HepG2 (cell line): Measurements from ENCODE around the gene INKA2.

Source experiments
- BHLHE40 ChIP-seq: IDR thresholded peaks from 2 replicates; pipeline ENCODE4 v1.6.1; 2011; ENCODE audit warnings: low read length, improper control_type of control experiment
- CTCF ChIP-seq: sonication (generic); formaldehyde crosslinking; IDR thresholded peaks from 2 replicates; pipeline ENCODE4 v1.5.0; 2020; ENCODE audit warnings: mild to moderate bottlenecking, missing genetic modification reagents, moderate library complexity
- EEA1 ChIP-seq: sonication (generic); formaldehyde crosslinking; IDR thresholded peaks from 2 replicates; pipeline ENCODE4 v1.5.1; 2020; ENCODE audit warnings: mild to moderate bottlenecking, missing genetic modification reagents, borderline replicate concordance
- KDM5B ChIP-seq: sonication (generic); formaldehyde crosslinking; IDR thresholded peaks from 2 replicates; pipeline ENCODE4 v1.4.0; 2020; ENCODE audit warnings: missing genetic modification reagents, mild to moderate bottlenecking, borderline replicate concordance
- MYC ChIP-seq: sonication (generic); formaldehyde crosslinking; IDR thresholded peaks from 2 replicates; pipeline ENCODE4 v1.9.0; 2021; ENCODE audit warnings: missing genetic modification reagents, borderline replicate concordance
- RBAK ChIP-seq: sonication (generic); formaldehyde crosslinking; IDR thresholded peaks from 2 replicates; pipeline ENCODE4 v1.5.1; 2020; ENCODE audit warnings: mild to moderate bottlenecking, missing genetic modification reagents
- TF ChIP-seq, protein P1 (sequence below), 2 experiments: sonication (generic) in 1 of 2; formaldehyde crosslinking in 1 of 2; IDR thresholded peaks; 2 replicates each; pipeline versions ENCODE4 v1.5.1 to v1.6.1; 2011 to 2020; ENCODE audit warnings: borderline replicate concordance in 1 of 2, low read depth in 1 of 2, low read length in 1 of 2, mild to moderate bottlenecking in 1 of 2, missing genetic modification reagents in 1 of 2, moderate library complexity in 1 of 2

DNA sequence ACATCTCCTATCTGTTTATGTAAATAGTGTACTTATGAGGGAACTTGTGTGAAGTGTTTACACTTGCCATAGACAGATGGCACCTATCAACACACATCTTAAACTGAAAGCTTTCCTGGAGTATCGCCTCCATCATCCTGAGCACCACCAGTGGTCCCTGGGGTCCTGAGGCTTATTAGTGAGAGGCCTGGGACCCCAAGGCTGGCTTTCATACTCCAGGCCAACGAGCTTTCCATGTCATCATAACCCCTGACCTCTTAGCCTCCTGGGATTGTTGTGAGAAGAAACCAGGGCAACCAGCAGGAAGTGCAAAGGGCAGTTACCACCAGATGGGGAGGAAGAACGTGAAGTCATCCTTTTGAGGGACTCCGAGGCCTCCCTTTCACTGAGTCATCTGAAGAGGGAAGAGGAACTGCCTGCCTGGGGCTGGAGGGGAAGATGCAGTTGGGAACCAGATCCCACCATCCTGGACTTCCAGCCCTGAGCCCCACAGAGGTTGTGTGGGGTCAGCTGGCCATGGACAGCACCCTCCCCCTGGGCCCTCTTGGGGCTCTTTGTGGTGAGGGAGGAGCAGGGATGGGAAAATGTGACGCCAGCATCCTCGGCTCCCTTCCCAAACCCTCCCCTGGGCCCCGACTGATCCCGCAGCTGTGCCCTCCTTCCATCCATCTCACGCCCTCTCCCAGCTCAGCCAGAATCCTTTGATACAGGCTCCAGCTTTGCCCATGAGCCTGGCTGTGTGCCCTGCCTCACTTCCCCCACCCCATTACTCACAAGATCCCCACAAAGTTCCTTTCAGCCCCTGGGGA is 5.8 kb downstream of the INKA2 start:
- TF ChIP-seq CTCF (peak; percentile 13; the same call in 1 of the 2 replicates), BHLHE40 (no peak), EEA1 (CRISPR knock-in tag) (no peak), KDM5B (CRISPR knock-in tag) (no peak), RBAK (CRISPR knock-in tag) (no peak), MYC (CRISPR knock-in tag) (no peak)
- TF ChIP-seq, protein P1, sequence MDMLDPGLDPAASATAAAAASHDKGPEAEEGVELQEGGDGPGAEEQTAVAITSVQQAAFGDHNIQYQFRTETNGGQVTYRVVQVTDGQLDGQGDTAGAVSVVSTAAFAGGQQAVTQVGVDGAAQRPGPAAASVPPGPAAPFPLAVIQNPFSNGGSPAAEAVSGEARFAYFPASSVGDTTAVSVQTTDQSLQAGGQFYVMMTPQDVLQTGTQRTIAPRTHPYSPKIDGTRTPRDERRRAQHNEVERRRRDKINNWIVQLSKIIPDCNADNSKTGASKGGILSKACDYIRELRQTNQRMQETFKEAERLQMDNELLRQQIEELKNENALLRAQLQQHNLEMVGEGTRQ (IDR thresholded peaks at IDR 0.05; ENCODE audit: low read depth, low read length): no peak
- TF ChIP-seq, protein P1 (CRISPR knock-in tag; IDR thresholded peaks at IDR 0.05; ENCODE audit: borderline replicate concordance): no peak
